Measurements from ENCODE around the gene SSBP3.

SSBP3 gene

GRCh38 chr1:54371038-54371941, 34.9 kb downstream of the SSBP3 start:
- DNase-seq (ENCODE audit: low read depth, low spot score), result no peak

DNA sequence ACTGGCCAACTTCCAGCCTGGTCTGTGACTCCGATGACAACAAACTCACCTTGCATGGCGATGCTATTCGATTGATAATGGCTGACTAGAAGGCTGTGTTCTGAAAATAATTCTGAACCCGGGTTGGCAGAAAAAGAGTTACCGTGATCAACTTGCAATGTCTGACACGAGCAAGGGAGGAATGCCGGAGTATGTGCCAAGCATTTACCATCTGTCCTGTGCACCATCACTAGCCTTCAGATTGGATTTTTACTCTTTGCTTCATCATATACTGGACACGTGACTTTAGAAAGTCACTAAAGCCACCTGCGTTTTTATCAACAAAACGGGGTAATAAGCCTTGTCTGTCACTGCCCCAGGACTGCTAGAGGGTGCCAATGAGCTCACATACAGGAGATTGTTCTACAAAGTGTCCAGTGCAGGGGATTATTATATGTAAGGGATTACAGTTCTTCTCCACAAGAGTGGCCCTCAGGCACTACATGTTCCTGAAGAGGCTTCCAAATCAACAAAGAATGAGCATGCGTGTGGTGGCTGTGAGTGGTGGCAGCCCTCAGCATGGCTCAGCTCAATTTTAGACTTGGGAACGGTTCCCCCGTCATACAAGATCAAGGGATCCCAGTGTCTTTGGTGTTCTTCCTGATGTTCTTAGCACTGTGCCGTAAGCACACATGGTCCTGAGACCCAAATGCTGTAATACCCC, 35.8 kb downstream of the SSBP3 start:
- no peak for DNase-seq (ENCODE audit: low read depth, low spot score)

DNA sequence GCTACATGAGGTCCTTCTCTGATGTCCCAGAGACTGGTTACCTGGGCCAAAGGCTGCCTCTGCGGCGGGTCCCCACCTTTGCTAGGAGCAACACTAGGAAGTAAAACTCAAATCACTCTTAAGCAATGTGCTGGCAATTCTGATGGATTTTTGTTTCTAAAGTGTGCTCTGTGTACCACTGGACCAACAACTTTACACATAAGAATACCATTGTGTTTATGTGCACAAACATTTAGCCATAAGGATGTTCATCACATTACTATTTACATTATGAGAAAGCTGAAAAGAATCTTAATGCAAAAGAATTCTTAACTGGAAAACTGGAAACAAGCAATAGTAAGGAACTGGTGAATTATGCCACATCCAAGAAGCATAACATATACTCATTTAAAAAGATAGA, 38.6 kb downstream of the SSBP3 start:
- no peak for DNase-seq (ENCODE audit: low read depth, low spot score)

DNA sequence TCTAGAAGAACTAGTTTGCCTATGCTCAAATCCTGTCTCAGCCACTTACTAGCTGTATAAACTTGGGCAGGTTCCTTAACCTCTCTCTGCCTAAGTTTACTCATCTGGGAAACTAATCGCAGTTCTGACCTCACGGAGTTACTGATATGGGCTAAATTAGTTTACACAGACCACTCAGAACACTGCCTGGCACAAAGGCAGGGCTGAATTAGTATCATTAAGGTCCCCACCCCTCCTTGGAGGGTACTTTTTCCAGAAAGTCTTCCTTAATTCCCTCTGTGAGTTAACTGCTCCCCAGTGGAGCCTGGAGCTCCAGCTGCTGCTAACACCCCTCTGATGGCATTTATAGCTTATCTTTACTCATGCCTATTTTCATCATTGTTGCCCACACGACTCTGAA, 40.3 kb downstream of the SSBP3 start:
- no peak for DNase-seq (ENCODE audit: low read depth, low spot score)

DNA sequence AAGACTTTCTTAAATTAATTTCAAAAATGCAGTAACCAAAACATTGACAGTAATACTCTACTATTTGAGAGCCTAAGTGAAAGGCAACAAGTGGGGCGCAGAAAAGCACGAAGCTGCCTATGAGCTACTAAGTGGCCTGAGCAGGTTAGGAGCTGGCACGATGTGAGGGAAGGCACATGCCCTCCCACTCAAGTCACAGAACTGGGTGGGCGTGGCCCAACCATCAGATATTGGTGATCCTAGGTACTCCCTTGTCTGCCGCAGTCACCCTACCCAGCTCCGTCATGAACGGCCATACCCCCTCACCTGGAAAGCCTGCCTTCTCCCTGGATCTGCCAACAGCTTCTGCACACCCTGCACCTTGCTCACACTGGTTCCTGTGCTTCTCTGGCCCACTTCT, 40.8 kb downstream of the SSBP3 start:
- no peak for DNase-seq (ENCODE audit: low read depth, low spot score)

DNA sequence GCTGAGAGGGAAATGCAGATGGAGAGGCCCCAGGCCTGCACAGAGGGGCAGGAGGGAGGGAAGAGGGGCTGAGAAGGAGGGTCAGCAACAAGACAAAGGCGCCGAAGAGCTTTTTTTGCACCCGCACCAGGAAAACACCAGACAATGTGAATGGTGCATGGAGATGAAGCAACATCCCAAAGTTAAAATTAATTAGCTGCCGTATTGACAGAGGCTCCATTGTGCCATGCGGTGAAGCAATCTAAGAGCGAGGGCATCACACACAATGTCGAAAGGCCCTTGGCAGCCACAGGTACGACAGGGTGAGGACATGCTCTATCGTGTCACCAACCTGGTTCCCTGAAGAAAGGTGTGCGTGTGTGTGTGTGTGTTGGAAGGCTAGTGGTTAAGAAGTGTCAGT, 41.2 kb downstream of the SSBP3 start:
- DNase-seq (ENCODE audit: low read depth, low spot score), result no peak

GRCh38 chr1:54364582-54364981, 41.6 kb downstream of the SSBP3 start:
- no peak for DNase-seq (ENCODE audit: low read depth, low spot score)

- no peak for DNase-seq (ENCODE audit: low read depth, low spot score)
Measured at GRCh38 chr1:54363925-54364324, 42.3 kb downstream of the SSBP3 start.

DNA sequence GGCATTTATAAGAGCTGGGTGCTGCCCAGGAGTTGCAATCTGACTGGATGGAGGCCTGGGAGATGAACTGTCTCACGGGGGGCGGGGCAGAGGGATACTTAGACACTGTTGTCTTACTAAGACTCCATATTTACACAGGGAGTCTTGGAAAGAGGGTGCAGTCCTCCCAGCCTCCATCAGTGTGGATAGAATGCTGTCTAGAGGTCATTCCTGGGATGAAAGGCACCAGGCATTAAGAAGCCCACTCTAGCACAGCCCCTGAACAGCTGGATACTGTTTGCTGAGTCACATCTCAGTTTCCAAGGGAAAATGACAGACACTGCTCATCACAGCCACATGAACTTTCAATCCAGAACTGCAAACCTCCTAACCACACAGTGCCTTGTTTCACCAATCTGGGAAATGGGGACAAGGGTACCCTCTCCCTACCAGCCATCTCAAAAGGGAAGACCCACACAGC, 43.3 kb downstream of the SSBP3 start:
- no peak for DNase-seq (ENCODE audit: low read depth, low spot score)

GRCh38 chr1:54361342-54361741, 44.9 kb downstream of the SSBP3 start:
- no peak for DNase-seq (ENCODE audit: low read depth, low spot score)

DNA sequence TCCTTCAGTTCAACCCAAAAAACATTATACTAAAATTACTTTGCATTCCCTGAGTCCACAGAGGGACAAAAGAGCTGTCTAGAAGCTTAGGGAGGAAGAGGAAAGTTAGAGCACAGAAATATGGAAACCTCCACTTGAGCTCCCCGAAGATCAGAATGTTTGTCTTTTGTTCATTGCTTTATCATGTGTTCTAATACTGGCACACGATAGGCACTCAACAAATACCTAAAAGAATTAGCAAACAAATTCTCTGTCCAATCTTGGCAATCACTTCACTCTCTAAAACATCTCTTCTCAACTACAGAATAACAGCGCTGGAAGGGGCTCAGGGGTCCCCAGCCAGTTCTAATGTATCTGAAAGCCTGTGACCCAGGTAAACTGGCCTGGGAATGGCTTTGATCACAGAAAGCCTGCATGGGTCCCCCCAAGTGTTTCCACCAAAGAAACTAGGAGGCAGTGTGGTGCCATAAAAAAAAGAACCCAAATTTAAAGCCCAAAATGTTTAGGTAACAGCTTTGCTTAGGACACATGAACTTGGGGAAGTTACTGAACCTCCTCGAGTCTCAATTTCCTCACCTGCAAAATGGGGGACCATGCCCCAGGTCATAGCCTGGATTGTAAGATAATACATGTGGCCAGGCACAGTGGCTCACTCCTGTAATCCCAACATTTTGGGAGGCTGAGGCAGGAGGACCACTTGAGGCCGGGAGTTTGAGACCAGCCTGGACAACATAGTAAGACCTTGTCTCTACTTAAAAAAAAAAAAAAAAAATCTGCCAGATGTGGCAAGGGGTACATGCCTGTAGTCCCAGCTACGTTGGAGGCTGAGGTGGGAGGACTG, 45.8 kb downstream of the SSBP3 start:
- no peak for DNase-seq (ENCODE audit: low read depth, low spot score)

GRCh38 chr1:54359393-54360162, 46.6 kb downstream of the SSBP3 start:
- DNase-seq (ENCODE audit: low read depth, low spot score), result no peak

DNA sequence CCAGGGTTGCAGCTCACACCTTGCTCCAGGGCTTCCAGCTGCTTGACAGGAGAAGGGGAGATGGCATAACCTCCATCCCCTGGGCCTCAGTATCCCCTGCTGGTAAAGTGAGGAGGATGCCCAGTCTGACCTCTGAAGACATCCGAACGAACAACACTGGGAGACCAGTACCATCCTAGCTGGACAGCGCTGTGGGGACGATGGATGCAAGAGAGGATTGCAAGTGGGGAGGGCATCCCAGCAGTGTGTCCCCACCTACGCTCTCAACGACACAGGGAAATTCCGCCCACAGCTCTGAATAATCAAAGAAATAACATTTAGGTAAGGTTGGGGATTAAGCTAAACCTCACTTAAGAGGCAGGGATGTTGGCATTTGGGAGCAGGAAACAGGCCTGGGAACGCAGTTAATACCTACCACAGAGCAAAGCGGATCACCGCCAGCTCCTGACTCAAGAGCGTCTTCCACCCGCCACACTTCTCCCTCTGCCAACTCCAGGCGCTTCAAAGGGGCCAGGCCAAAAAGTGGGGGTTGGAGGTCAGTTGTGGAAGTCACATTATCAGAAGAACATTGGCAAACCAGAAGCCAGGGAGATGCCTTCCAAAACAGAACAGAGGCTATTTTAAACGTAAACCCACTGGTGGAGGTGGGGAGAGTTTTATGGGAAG, 47.6 kb downstream of the SSBP3 start:
- no peak for DNase-seq (ENCODE audit: low read depth, low spot score)

GRCh38 chr1:54357967-54358366, 48.2 kb downstream of the SSBP3 start:
- DNase-seq (ENCODE audit: low read depth, low spot score), result no peak

DNA sequence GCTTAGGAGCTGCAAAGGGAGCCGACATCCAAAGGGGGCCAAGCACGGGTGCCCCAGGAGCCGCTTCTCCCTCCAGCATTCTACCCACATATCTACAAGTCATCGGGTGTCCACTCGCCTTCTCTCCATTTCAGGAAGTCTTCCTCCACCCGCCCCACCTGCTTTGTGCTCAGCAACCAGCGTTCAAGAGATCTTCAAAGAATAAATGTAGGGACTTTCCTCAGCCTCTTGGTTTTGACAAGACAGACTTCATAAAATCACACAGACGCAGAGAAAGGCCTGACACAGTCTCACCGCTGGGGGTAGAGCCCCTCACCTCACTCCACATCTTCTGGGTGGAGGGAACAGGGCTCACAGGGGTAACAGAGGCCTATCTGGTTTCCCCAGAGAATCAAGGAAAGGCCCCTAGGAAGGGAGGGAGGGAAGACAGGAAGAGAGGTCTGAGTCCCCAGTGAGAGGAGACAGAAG, 49.5 kb downstream of the SSBP3 start:
- DNase-seq (ENCODE audit: low read depth, low spot score), result no peak

GRCh38 chr1:54355931-54356679, 50.1 kb downstream of the SSBP3 start:
- no peak for DNase-seq (ENCODE audit: low read depth, low spot score)

GRCh38 chr1:54354899-54355298, 51.3 kb downstream of the SSBP3 start:
- DNase-seq (ENCODE audit: low read depth, low spot score), result no peak

DNA sequence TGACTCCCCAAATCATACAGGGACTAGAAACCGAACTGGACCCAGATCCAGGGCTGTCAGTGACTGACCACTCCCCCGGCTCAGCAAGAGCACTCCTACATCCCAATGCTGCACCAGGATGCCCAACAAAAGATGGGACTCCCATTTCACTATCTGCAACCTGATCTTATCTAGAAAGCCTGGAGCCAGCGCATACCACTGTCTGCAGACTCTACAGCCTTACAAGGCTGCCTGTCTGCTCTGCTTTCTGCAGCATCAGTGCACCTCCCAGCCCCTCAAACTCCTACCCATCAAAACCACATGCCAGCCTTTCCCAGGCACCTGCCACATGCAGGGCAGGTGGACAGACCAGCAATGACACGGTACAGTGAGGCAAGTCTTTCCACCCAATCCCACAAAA, 52.2 kb downstream of the SSBP3 start:
- DNase-seq (ENCODE audit: low read depth, low spot score), result no peak

- DNase-seq (ENCODE audit: low read depth, low spot score), result no peak
Measured at GRCh38 chr1:54352755-54353154, 53.4 kb downstream of the SSBP3 start.

DNA sequence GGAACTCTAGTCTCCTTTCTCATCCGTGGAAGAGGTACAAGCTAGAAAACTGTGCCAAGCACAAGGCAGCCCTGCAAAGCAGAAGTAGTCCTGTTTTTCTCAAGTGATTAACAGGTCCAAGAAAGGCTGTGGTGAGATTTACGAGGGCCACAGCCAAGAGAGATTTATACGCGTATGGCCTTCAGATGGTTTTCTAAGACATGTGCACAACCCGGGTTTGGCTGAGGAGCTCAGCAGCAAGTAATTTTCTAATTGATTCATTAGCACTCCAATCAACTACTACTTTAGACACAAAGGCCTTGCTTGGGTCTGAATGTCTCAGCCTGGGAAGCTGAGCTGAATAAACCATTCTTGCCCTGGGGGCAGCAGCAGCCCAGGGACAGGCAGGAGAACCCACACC, 55.8 kb downstream of the SSBP3 start:
- no peak for DNase-seq (ENCODE audit: low read depth, low spot score)
